PC-9 (cell line): ENCODE data around the gene RBP7.

Experiments used
- CTCF ChIP-seq: fragments of 200-600 bp; sonication (generic); conservative IDR thresholded peaks from 2 replicates; pipeline ENCODE4 v1.6.1; 2017; ENCODE audit warnings: mixed run types, antibody characterized with exemption, mild to moderate bottlenecking, moderate library complexity
- EZH2 ChIP-seq: fragments of 200-600 bp; sonication (generic); IDR thresholded peaks from 2 replicates; pipeline ENCODE4 v1.8.0; 2017; ENCODE audit warnings: antibody characterized with exemption, low read depth

GRCh38 chr1:9960011-9960410 is 37.0 kb upstream of the RBP7 start:
- TF ChIP-seq EZH2 = no peak
- no peak for TF ChIP-seq CTCF
